T-cell (primary cell): ENCODE results near the gene ABT1. TPM values are rescaled to one million over a fixed set of nuclear protein-coding genes. Genes with fewer than 3 reads are reported as not detected.
A peak's percentile ranks its signal among the peaks of the same experiment; 100 is the strongest.
"Not testable (repeated sequence)": the region's sequence is repeated elsewhere in the genome, so short reads cannot be mapped to it uniquely, and the experiment has no call there.

Experiments used
- ATAC-seq, 4 experiments: fragments of 200-7000 bp in 3 of 4; fragments of 150-1000 bp in 1 of 4; cut with Tn5 transposase; replicated peaks in 1 of 4; 1 replicate in 3 of 4; 2 replicates in 1 of 4; pipeline ENCODE4 v1.10.0; 2021; ENCODE audit warnings: moderate library complexity in 3 of 4, mild to moderate bottlenecking in 2 of 4, moderate number of reproducible peaks in 1 of 4
- CTCF ChIA-PET, 2 donors: fragments of 300-600 bp; sonication (Branson Sonifier 250); formaldehyde crosslinking; loops; one replicate each; lab custom pipeline; 2022; ENCODE audit warnings: antibody characterized with exemption in 2 of 2; lab: Charles Lee
- POLR2A ChIA-PET, 2 donors: fragments of 300-600 bp; sonication (Branson Sonifier 250); formaldehyde crosslinking; loops; one replicate each; lab custom pipeline; 2022; ENCODE audit warnings: antibody characterized with exemption in 2 of 2; lab: Charles Lee
- DNase-seq, 35 experiments: peaks; one replicate each; pipeline versions ENCODE4 v3.0.0 to v3.0.0-alpha.2; 2013 to 2023
- H3K27ac ChIP-seq: one replicate; pipeline ENCODE4 v1.5.1; 2013; ENCODE audit warnings: low read length
- H3K27me3 ChIP-seq, 2 experiments: replicated peaks in 1 of 2; 1 replicate in 1 of 2; 2 replicates in 1 of 2; pipeline versions ENCODE4 v1.6.1 to v1.7.0; 2013; ENCODE audit warnings: low read length in 1 of 2, mixed read lengths in 1 of 2; ENCODE audit not compliant: control insufficient read depth in 2 of 2, insufficient read depth in 2 of 2; ENCODE audit errors: extremely low read depth in 1 of 2
- H3K36me3 ChIP-seq, 2 donors: 1 replicate in 1 of 2; 2 replicates in 1 of 2; pipeline versions ENCODE4 v1.6.1 to v1.7.0; 2013; ENCODE audit warnings: low read length in 1 of 2; ENCODE audit not compliant: control insufficient read depth in 2 of 2, insufficient read depth in 1 of 2; ENCODE audit errors: extremely low read depth in 1 of 2
- H3K4me1 ChIP-seq, 2 experiments: 1 replicate in 1 of 2; 2 replicates in 1 of 2; pipeline versions ENCODE4 v1.6.1 to v1.7.0; 2013; ENCODE audit warnings: low read length in 2 of 2, mixed read lengths in 1 of 2; ENCODE audit not compliant: insufficient read depth in 2 of 2, control insufficient read depth in 1 of 2; ENCODE audit errors: extremely low read depth in 1 of 2
- H3K4me3 ChIP-seq, 2 donors: 1 replicate in 1 of 2; 2 replicates in 1 of 2; pipeline versions ENCODE4 v1.5.1 to v1.7.0; 2013; ENCODE audit warnings: mild to moderate bottlenecking in 2 of 2, low read length in 1 of 2, moderate library complexity in 1 of 2; ENCODE audit not compliant: control insufficient read depth in 1 of 2; ENCODE audit errors: extremely low read depth in 1 of 2
- H3K9me3 ChIP-seq: 2 replicates; pipeline ENCODE4 v1.7.0; 2013
- H3K27ac Mint-ChIP-seq, 2 donors: one replicate each; pipeline ENCODE4 v1.8.0; 2020 to 2021; ENCODE audit warnings: mild to moderate bottlenecking in 2 of 2, mixed read lengths in 2 of 2
- H3K27me3 Mint-ChIP-seq, 2 donors: one replicate each; pipeline ENCODE4 v1.8.0; 2021 to 2022; ENCODE audit warnings: mixed read lengths in 2 of 2
- H3K36me3 Mint-ChIP-seq: one replicate; pipeline ENCODE4 v1.8.0; 2021; ENCODE audit warnings: mixed read lengths
- H3K4me1 Mint-ChIP-seq, 3 donors: one replicate each; pipeline ENCODE4 v1.8.0; 2020 to 2022; ENCODE audit warnings: mixed read lengths in 3 of 3, mild to moderate bottlenecking in 1 of 3
- H3K4me3 Mint-ChIP-seq, 3 donors: one replicate each; pipeline ENCODE4 v1.8.0; 2020 to 2022; ENCODE audit warnings: mild to moderate bottlenecking in 3 of 3, mixed read lengths in 3 of 3, moderate library complexity in 3 of 3
- H3K9me3 Mint-ChIP-seq, 3 donors: one replicate each; pipeline ENCODE4 v1.8.0; 2020 to 2022; ENCODE audit warnings: mixed read lengths in 3 of 3
- WGBS: methylation state at CpG from one replicate; pipeline ENCODE4 v1.1.5; 2013; ENCODE audit warnings: missing lambda C conversion rate; ENCODE audit not compliant: insufficient coverage; 5-methylcytosine and 5-hydroxymethylcytosine counted together
- total RNA-seq, 35 experiments: library from RNA in 6 of 35; stranded (reverse) in 6 of 35; fragments of 120-200 nt in 1 of 35; gene quantifications; one replicate each; pipeline versions ENCODE4 v1.2.1 to v1.2.4 and lab custom pipeline; 2013 to 2026

ABT1 gene
- total RNA-seq (10 to 100 TPM; 27.6 to 36.4 (median 35.6) TPM), total RNA-seq (lab: John Stamatoyannopoulos, UW) (56.5 to 104 (median 84.3) reads per million in 29 experiments)
- 23.7 TPM for total RNA-seq (2013)

DNA sequence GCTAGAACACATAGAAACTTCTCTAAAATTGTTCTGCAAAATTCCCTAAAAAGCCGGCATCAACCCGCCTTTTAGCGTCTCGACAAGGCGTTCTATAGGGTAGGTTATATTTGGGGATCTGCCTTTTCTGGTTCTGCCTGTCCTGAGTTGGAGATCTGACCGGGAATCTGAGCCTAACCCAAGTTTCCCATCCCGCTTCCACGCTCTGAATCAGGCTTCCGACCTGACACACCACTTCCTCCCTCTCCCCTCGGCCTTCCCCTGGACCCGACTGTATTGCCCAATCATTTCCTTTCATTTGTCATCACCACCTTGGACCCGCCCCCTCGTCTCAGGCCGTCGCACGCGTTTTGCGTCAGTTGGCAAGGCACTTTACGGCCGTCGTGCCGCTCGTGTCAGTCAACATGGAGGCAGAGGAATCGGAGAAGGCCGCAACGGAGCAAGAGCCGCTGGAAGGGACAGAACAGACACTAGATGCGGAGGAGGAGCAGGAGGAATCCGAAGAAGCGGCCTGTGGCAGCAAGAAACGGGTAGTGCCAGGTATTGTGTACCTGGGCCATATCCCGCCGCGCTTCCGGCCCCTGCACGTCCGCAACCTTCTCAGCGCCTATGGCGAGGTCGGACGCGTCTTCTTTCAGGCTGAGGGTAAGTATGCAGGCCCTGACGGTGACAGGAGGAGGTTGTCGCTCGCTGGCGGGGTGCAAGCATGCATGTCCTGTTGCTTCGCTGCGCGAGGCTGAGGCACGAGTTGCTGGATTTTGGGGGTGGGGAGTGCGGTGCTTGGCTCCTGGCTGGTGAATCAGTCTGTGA lies at the start of gene ABT1:
TSS of gene ABT1 (plus strand) at position 375 of the 810 bp plus-strand sequence. CDS start at position 405, 30 bp downstream.
- Mint-ChIP-seq H3K27ac (no peak within 1 kb of the TSS), H3K4me3 (no peak within 1 kb of the TSS), H3K4me1 (peaks cover 0 to 27% (median 21%) of the 10 kb centered on the region in 3 donors), H3K36me3 (peaks cover 20% of the 10 kb centered on the region), H3K27me3 (peaks cover 16 to 26% of the 10 kb centered on the region in 2 donors), H3K9me3 (no peaks in the 10 kb centered on the region)
- ATAC-seq (peak; percentile 83 to 89 (median 86)), DNase-seq (peak; percentile 92 to 98 (median 95))
- Histone ChIP-seq H3K9me3 (no peaks in the 10 kb centered on the region), H3K36me3 (peaks cover 6 to 23% of the 10 kb centered on the region in 2 donors), H3K4me1 (peaks cover 8 to 22% of the 10 kb centered on the region in 2 experiments), H3K27me3 (peaks cover 9 to 10% of the 10 kb centered on the region in 2 experiments), H3K4me3 (peak within 1 kb of the TSS; percentile 89 to 98), H3K27ac (peak within 1 kb of the TSS; percentile 93)
- ChIA-PET CTCF (interaction anchor here in 1 of 2 donors (1.2 to 2.4 kb wide), 3 partner anchors 27 to 255 kb away, joined by 3 to 31 read pairs (median 7); no protein-coding TSS in a partner anchor), POLR2A (interaction anchor here (0.7 to 1.2 kb wide), 3 partner anchors 24 to 400 kb away, joined by 3 to 4 read pairs (median 3); a partner anchor contains a TSS)
- WGBS: 0% methylated on average over 42 of the region's 51 CpGs

GRCh38 chr6:26547363-26547762 lies 49.4 kb upstream of the ABT1 start:
- H3K9me3 ChIP-seq, H3K9me3 Mint-ChIP-seq, POLR2A ChIA-PET, H3K27ac ChIP-seq, H3K4me3 Mint-ChIP-seq, H3K4me3 ChIP-seq, H3K27ac Mint-ChIP-seq, H3K27me3 Mint-ChIP-seq, ATAC-seq, H3K27me3 ChIP-seq, H3K4me1 ChIP-seq, DNase-seq: not testable (repeated sequence)
- peaks cover 36% of the 10 kb centered on the region for H3K36me3 Mint-ChIP-seq
- WGBS: 92% methylated on average over 16 of the region's 18 CpGs
- H3K36me3 ChIP-seq: peaks cover 0 to 24% of the 10 kb centered on the region in 2 donors
- peaks cover 28 to 35% (median 28%) of the 10 kb centered on the region in 3 donors for H3K4me1 Mint-ChIP-seq
- CTCF ChIA-PET: interaction anchor here in 1 of 2 donors (0.6 kb wide), 1 partner anchor 11 kb away, joined by 3 read pairs; no protein-coding TSS in a partner anchor

DNA sequence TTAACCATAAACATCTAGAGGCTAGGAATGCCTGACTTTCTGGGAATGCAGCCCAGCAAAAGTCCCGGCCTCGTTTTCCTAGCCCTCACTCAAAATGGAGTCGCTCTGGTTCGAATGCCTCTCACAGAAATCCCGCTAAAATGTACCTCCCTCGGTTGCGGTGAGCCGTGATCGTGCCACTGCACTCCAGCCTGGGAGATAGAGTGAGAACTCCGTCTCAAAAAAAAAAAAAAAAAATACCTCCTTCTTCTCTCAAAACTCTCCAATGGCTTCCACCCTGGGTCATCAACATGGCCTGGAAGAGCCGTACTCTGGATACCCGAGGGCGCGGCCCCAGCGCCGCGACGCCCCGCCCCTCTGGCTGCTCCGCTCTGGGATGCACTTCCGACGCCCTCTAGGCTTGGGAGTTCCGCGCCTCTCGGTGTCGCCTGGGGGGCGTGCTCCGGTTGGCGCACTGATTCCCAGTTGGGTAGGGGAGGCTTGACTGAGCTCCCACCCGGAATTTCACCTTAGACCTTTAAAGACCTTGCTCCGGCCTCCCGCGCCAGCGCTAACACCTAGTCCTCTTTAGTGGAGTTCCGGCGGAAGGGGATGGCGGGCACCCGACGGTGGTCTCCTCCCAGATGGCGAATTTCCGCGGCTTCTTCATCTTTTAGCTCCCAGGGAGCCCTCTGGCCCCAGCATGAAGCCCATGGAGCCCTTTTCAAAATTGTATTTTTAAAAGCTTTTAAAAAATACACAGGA lies 46.3 kb upstream of the ABT1 start:
- peaks cover 0 to 1% of the 10 kb centered on the region in 2 donors for H3K27me3 Mint-ChIP-seq
- peaks cover 14 to 18% (median 15%) of the 10 kb centered on the region in 3 donors for H3K4me1 Mint-ChIP-seq
- Histone ChIP-seq H3K36me3 (peaks cover 0 to 11% of the 10 kb centered on the region in 2 donors), H3K4me1 (peaks cover 23% of the 10 kb centered on the region in 2 experiments), H3K9me3 (no peaks in the 10 kb centered on the region), H3K4me3 (peak overlapping the region; percentile 70 to 88), H3K27me3 (no peaks in the 10 kb centered on the region), H3K27ac (no peak overlapping the region)
- H3K36me3 Mint-ChIP-seq: peaks cover 16% of the 10 kb centered on the region
- DNase-seq (peak in 6 of 35 experiments; percentile 9 to 59 (median 33)), ATAC-seq (peak; percentile 15 to 39 (median 23))
- H3K27ac Mint-ChIP-seq: peak overlapping the region; percentile 55 to 58
- ChIA-PET CTCF (no interaction called here), POLR2A (no interaction called here)
- peak overlapping the region in 2 of 3 donors; percentile 90 for H3K4me3 Mint-ChIP-seq
- 8% methylated on average over 27 of the region's 42 CpGs for WGBS
- H3K9me3 Mint-ChIP-seq: no peaks in the 10 kb centered on the region

DNA sequence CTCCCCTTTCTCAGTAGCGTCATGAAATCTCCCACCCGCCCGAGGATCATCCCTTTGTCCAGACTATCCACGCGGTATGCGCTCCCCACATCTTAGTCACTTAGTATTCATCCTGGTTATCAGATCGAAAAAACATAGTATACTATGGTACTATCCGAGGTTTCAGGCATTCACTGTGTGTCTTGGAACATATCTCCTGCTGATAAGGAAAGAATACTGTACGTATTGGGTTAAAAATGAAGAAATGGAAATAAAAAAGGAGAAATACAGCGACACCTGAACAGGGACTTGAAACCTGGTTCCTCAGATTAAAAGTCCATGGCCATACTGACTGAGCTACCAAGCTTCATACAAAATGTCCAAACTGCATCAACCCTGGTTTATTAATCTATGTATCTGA lies 44.5 kb upstream of the ABT1 start:
- no peaks in the 10 kb centered on the region for H3K9me3 ChIP-seq
- WGBS: 94% methylated on average over 6 of the region's 10 CpGs
- ATAC-seq (no peak), DNase-seq (no peak)
- H3K27ac ChIP-seq: no peak overlapping the region
- no peaks in the 10 kb centered on the region for H3K36me3 Mint-ChIP-seq
- no peaks in the 10 kb centered on the region for H3K9me3 Mint-ChIP-seq
- peaks cover 18 to 24% (median 22%) of the 10 kb centered on the region in 3 donors for H3K4me1 Mint-ChIP-seq
- CTCF ChIA-PET: interaction anchor here in 1 of 2 donors (1.1 to 2.5 kb wide), 3 partner anchors 10 to 19 kb away, joined by 4 to 10 read pairs (median 5); no protein-coding TSS in a partner anchor
- POLR2A ChIA-PET: interaction anchor here (0.5 kb wide), 2 partner anchors 11 to 595 kb away, joined by 4 to 6 read pairs; a partner anchor contains a TSS
- H3K27ac Mint-ChIP-seq: no peak overlapping the region
- no peak overlapping the region for H3K4me3 ChIP-seq
- no peaks in the 10 kb centered on the region for H3K27me3 ChIP-seq
- H3K4me3 Mint-ChIP-seq: no peak overlapping the region
- peaks cover 23 to 27% of the 10 kb centered on the region in 2 experiments for H3K4me1 ChIP-seq
- no peaks in the 10 kb centered on the region for H3K36me3 ChIP-seq
- peaks cover 0 to 1% of the 10 kb centered on the region in 2 donors for H3K27me3 Mint-ChIP-seq

DNA sequence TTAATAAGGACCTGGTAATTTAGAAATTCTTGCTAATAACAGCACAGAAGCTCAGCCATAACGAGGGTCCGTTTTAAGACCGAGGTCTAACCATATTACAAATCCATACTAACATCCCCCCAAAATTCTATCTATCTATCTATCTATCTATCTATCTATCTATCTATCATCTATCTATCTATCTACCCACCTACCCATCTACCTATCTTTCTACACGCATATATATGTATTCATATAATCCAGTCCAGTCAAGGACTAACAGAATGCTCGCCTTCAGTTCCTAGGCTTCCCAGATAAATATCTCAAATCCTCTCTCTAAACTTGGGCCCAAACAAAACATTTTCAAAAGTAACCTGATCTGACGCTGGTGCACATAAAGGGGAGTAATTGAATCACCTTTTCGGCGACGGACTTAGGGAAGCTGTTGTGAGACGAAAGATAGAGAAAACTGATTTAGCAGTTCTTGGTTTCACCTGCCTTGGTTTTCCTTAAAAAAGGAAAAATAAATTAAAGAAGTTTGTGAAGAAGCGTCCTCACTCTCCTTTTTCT lies 44.0 kb upstream of the ABT1 start:
- Histone ChIP-seq H3K36me3 (no peaks in the 10 kb centered on the region), H3K4me3 (peak overlapping the region; percentile 62 to 79), H3K9me3 (no peaks in the 10 kb centered on the region), H3K27ac (peak overlapping the region; percentile 47), H3K27me3 (no peaks in the 10 kb centered on the region), H3K4me1 (peaks cover 23 to 27% of the 10 kb centered on the region in 2 experiments)
- 75% methylated on average over 8 of the region's 11 CpGs for WGBS
- Mint-ChIP-seq H3K4me3 (no peak overlapping the region), H3K36me3 (no peaks in the 10 kb centered on the region), H3K9me3 (no peaks in the 10 kb centered on the region), H3K27me3 (peaks cover 0 to 1% of the 10 kb centered on the region in 2 donors), H3K4me1 (peaks cover 18 to 24% (median 22%) of the 10 kb centered on the region in 3 donors), H3K27ac (no peak overlapping the region)
- ChIA-PET CTCF (interaction anchor here in 1 of 2 donors (1.1 to 2.5 kb wide), 5 partner anchors 11 to 79 kb away, joined by 3 to 10 read pairs (median 5); no protein-coding TSS in a partner anchor), POLR2A (interaction anchor here (0.5 to 1.1 kb wide), 2 partner anchors 15 to 594 kb away, joined by 6 to 8 read pairs; partner anchors contain the start of gene HMGN4 (in 1 of the 2))
- no peak for ATAC-seq
- no peak for DNase-seq
